ENCODE results near the gene PODNL1. TPM values are rescaled to one million over a fixed set of nuclear protein-coding genes. Genes with fewer than 3 reads are reported as not detected.
"Not testable (repeated sequence)": the region's sequence is repeated elsewhere in the genome, so short reads cannot be mapped to it uniquely, and the experiment has no call there.

PODNL1 gene
- total RNA-seq, 1 experiment from 2014 or later = 6.4 TPM

GRCh38 chr19:13923194-13923987 is 14.8 kb downstream of the PODNL1 start:
- no peak for DNase-seq
- ChIA-PET POLR2A (ENCODE audit: unreplicated experiment) (interaction anchor here (0.7 kb wide), 1 partner anchor 155 kb away, joined by 6 read pairs; no protein-coding TSS in a partner anchor), CTCF (no interaction called here)
- no peaks in the 10 kb centered on the region; the same call in 1 of the 2 replicates for H3K9me3 ChIP-seq (ENCODE audit: insufficient read depth, low read depth)
- H3K36me3 ChIP-seq (ENCODE audit: low read depth) = peaks cover 22% of the 10 kb centered on the region
- no peak for TF ChIP-seq CTCF (conservative IDR thresholded peaks at IDR 0.05)
- no peaks in the 10 kb centered on the region for H3K79me2 ChIP-seq (ENCODE audit: low read depth)
- H2AFZ ChIP-seq = no peak overlapping the region
- BruUV-seq (replicated peaks) = no TSS peak
- no peak overlapping the region for H3K27ac ChIP-seq
- H3K9me2 ChIP-seq (ENCODE audit: insufficient read depth) = no peaks in the 10 kb centered on the region
- H3K4me3 ChIP-seq = no peak overlapping the region
- H3K4me1 ChIP-seq (replicated peaks; ENCODE audit: insufficient read depth) = no peaks in the 10 kb centered on the region
- intact Hi-C loops (cut with micrococcal nuclease; ENCODE audit: unreplicated experiment) = no loop called here
- no peaks in the 10 kb centered on the region for H3K27me3 ChIP-seq (ENCODE audit: insufficient read depth, low read depth)
- no peaks in the 10 kb centered on the region for H4K20me1 ChIP-seq (ENCODE audit: insufficient read depth)
- peaks cover 14% of the 10 kb centered on the region for H3F3A ChIP-seq (ENCODE audit: insufficient read depth, low read depth)
- no peak overlapping the region for H3K4me2 ChIP-seq

GRCh38 chr19:13922118-13922517 is 16.1 kb downstream of the PODNL1 start:
- H3F3A ChIP-seq (ENCODE audit: insufficient read depth, low read depth); DNase-seq; H2AFZ ChIP-seq; intact Hi-C loops (cut with micrococcal nuclease; ENCODE audit: unreplicated experiment); CTCF ChIA-PET; BruUV-seq (replicated peaks); H3K4me3 ChIP-seq; H3K4me2 ChIP-seq; POLR2A ChIA-PET (ENCODE audit: unreplicated experiment); H3K9me2 ChIP-seq (ENCODE audit: insufficient read depth); H3K4me1 ChIP-seq (replicated peaks; ENCODE audit: insufficient read depth); H3K27ac ChIP-seq; H3K27me3 ChIP-seq (ENCODE audit: insufficient read depth, low read depth); H4K20me1 ChIP-seq (ENCODE audit: insufficient read depth); H3K79me2 ChIP-seq (ENCODE audit: low read depth); H3K9me3 ChIP-seq (ENCODE audit: insufficient read depth, low read depth): not testable (repeated sequence)
- H3K36me3 ChIP-seq (ENCODE audit: low read depth) = peaks cover 27% of the 10 kb centered on the region

- Histone ChIP-seq H3K27me3 (ENCODE audit: insufficient read depth, low read depth) (no peaks in the 10 kb centered on the region), H3K9me3 (ENCODE audit: insufficient read depth, low read depth) (no peaks in the 10 kb centered on the region; the same call in 1 of the 2 replicates), H3F3A (ENCODE audit: insufficient read depth, low read depth) (peaks cover 17% of the 10 kb centered on the region), H3K27ac (no peak overlapping the region), H3K4me1 (replicated peaks; ENCODE audit: insufficient read depth) (no peaks in the 10 kb centered on the region), H2AFZ (no peak overlapping the region), H3K4me2 (no peak overlapping the region), H3K9me2 (ENCODE audit: insufficient read depth) (no peaks in the 10 kb centered on the region), H3K79me2 (ENCODE audit: low read depth) (no peaks in the 10 kb centered on the region), H3K4me3 (no peak overlapping the region), H4K20me1 (ENCODE audit: insufficient read depth) (no peaks in the 10 kb centered on the region), H3K36me3 (ENCODE audit: low read depth) (peaks cover 33% of the 10 kb centered on the region)
- TF ChIP-seq EZH2 (IDR thresholded peaks at IDR 0.05; ENCODE audit: low read depth) = no peak
- TF ChIP-seq CTCF (conservative IDR thresholded peaks at IDR 0.05) = no peak
- intact Hi-C loops (cut with micrococcal nuclease; ENCODE audit: unreplicated experiment) = no loop called here
- POLR2A ChIA-PET (ENCODE audit: unreplicated experiment) = interaction anchor here (0.8 kb wide), 1 partner anchor 35 kb away, joined by 5 read pairs; no protein-coding TSS in a partner anchor
- DNase-seq = peak in 1 of 2 experiments; percentile 72
- CTCF ChIA-PET = no interaction called here
- no TSS peak for BruUV-seq (replicated peaks)
Observed at GRCh38 chr19:13920940-13921747, 17.1 kb downstream of the PODNL1 start.
